HG03064 (cell line): ENCODE measurements around the gene SMTNL2.

Experiments
- ATAC-seq: cut with Tn5 transposase; IDR thresholded peaks from one replicate; pipeline ENCODE4 v1.9.1; 2021; ENCODE audit warnings: low read depth; ENCODE audit not compliant: unreplicated experiment

The SMTNL2 gene

DNA sequence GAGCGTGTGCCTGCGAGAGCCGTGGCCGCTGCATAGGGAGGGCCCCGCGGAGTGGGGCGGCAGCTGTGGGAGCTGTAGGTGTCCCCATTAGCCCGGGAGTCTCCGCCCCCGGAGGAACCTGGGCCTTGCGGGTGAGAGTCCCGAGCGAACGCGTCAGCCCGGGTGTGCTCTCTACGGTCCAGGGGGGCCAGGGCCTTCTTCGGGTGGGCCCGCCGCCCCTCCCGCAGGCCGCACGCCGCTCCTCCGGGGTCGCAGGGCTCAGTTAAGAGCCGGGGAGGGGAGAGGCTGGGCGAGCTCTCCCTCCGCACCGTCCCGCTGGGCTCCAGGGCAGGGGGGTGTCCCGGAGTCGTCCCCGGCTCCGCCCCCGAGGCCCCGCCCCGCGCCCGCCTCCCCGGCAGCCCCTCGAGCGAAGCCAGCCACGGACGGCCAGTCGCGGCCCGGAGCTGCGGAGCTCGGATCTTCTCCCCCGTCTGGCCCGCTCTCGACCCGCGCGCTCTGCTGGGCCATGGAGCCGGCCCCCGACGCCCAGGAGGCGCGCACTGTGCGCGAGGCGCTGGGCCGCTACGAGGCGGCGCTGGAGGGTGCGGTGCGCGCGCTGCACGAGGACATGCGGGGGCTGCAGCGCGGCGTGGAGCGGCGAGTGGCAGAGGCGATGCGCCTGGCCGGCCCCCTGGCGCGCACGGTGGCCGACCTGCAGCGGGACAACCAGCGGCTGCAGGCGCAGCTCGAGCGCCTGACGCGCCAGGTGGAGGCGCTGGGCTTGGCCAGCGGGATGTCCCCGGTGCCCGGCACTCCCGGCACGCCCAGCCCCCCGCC is at the start of gene SMTNL2:
SMTNL2 (plus strand) TSS at position 429 of the 816 bp plus-strand sequence; CDS start at position 506, 77 bp downstream.
- ATAC-seq = no peak

DNA sequence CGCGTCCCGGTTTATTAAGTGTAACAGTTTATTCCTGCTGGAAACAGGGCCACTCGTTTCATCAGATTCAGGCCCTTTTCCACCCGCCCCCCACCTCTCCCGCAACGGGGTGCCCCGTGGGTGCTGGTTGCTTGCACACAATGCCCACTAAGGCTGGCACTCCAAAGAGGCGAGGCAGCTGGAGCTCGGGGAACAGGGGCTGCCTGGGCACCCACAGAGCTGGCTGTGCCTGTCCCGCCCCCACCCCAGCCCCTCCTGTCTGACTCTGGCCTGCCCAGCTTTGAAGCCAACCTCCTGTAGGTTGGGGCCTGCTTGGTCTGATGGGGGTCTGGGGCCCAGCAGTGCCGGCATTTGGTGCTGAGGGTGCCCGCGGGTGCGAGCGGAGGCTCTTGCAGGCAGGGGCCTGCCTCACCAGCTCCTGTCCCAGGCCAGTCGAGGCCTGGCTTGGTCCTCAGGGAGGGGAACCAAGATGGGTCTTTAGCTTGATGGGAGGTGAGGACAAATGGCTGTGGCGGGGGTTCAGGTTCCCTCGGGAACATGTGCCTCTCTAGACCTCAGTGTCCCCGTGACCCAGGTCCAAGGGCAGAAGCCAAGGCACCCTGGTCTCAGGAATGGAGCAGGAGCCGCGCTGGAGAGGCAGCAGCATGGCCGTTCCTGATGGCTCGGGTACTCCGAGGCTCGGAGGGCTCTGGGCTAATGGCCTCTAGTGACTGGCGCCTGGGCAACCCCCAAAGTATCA is 49.2 kb upstream of the SMTNL2 start:
- ATAC-seq = no peak

DNA sequence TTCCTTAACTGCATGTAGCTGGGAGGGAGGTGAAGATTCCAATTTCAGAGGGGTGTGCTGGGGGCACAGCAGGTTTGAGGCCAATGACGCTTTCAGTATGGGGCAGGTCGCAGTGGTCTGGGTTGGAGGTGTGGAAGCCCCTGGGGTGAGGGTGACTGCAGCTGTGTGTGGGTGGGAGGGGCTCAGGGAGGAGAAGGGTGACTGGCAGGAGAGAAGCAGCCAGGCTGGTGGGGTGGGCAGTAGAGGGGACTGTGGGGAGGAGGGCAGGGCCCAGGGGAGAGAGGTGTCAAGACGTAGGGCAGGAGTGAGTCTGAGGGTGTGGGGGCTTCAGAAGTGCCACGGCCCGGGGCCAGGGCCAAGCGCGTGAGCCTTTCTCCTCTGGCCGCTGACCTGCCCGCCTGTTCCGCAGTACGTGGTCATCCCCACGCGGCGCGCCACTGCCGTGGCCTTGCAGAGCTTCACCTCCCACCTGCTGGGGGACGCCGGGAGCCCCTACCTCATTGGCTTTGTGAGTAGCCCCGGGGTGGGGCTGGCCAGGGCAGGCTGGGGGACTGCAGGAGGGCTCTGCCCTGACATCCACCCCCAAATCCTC is 48.6 kb upstream of the SMTNL2 start:
- ATAC-seq = no peak

DNA sequence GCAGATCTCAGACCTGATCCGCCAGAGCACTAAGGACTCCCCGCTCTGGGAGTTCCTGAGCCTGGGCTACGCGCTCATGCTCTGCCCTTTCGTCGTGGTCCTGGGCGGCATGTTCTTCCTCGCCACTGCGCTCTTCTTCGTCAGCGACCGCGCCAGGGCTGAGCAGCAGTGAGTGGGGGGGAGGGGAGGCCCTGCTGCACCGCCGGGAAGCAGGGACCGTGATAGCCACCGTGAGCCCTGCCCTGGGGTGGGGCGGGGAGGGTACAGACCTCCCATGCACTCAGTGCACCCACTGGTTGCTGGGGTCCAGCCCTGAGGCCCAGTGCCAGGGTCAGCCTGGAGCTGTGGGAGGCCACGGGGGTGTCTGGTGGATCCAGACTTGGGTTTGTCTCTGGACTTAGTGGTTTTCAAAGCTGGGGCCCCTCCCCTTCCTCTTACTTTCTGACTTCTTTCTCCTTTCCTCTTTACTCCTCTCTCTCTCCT is 48.0 kb upstream of the SMTNL2 start:
- ATAC-seq = no peak

DNA sequence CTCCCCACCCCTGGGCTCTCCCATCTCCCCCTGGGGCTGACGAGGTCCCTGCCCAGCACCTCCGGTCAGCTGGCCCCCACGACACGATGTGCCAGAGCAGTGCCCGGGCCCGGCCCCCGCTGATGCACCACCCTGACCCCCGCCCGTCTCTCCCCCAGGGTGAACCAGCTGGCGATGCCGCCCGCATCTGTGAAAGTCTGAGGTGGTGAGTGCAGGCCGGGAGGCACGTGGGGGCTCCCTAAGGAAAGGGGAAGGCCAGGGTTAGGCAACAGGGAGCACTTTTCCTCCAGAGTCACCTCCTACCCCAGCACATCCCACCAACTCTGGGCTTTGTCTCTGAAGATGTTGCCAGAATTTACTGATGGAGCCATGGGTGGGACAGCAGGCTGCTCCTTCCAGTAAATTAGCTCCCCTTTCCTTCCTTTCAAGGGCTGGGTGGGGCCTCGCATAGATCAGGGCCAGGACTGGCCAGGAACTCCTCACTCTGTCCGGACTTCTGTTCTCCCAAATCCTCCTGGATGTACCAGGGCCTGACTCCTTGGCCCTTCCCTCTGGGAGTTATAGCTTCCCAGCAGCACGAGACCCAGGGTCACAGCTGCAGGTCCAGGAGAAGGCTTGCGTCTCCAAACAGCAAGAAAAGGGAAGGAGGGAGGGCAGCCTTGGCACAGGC is 47.5 kb upstream of the SMTNL2 start:
- ATAC-seq = no peak

DNA sequence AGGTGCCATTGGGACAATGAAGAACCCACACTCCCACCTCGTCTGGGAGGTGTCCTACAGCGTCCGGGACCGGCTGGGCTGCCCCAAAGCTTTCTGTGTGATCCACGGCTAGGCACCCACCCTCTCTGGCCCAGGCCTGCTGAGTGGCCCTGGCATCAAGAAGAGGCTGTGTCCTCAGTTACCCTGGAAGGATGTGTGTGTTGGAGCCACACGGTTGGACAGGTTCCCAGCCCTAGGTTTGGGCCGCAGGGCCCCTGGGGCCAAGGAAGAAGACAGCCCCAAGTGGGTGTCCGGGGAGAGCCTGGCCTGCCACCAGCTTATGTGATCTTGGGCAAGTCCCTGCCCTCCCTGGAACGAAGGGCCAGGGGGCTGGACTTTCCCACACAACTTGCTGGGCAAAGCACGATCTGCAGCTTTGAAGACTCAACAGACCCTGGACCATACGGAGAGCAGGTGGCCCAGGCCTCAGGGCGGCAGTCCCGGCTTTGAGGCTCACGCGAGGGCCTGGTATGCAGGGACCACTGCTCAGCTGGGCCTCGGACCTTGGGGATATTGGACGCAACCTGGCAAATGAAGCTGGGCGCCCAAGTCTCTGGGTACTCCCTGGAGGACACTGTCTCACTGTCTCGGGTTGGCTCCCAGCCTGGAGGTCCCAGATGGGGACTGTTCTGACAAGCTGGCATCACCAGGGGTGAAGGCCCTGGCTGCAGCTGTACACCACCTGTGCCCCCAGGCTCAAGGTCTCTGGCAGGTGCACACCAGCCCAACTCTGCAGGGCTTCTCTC is 46.7 kb upstream of the SMTNL2 start:
- ATAC-seq = no peak

DNA sequence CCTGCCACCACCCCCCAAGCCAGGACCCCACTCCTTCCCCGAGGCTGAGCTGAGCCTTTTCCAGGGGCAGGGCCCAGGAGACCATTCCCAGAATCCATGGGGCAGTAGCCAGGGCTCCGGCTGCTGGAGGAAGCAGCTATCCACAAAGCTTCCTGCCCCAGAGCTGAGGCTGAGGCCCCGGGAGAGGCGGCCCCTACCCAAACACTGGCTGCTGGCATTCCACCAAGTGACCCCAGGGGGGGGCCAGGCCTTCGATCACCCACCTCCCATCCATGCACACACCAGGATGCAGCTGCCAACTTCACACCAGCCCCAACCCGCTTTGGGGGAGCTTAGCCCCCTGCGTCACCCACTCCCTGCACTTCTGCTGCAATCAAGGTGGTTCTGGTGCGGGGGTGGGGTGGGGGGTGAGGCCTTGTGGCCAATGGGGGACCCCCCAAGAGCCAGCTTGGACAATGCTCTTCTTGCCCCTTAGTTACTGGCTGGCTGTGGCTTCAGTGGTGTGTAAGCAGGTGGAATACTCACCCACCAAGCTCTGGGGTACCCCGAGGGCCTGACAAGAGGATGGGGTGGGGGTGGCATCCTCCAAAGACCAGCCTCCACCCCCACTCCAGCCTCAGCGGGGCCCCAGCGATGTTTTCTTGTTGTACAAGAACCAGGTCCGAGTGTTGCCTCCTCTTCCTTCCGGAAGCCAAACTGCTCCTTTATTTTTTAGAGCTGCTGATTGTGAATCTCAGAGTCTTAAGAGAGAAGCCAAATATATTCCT is 45.9 kb upstream of the SMTNL2 start:
- ATAC-seq = no peak

DNA sequence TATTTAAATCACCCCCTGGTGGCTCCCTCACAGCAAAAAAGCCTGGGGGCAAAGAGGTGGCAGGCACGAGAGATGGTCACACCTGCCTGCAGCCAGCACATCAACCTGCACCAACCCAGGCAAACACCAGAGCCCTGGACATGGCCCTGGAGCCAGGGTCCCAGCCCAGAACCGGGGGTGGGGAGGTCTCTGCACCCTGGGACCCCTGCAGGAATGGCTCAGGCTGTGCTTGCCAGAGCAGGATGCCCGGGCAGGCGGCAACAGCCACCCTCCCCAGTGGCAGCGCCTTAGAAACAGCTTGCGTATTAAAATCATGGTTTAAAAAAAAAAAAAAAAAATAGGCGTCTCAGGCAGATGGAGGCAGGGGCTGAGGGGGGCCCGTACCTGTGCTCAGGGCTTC is 45.3 kb upstream of the SMTNL2 start:
- ATAC-seq = no peak

DNA sequence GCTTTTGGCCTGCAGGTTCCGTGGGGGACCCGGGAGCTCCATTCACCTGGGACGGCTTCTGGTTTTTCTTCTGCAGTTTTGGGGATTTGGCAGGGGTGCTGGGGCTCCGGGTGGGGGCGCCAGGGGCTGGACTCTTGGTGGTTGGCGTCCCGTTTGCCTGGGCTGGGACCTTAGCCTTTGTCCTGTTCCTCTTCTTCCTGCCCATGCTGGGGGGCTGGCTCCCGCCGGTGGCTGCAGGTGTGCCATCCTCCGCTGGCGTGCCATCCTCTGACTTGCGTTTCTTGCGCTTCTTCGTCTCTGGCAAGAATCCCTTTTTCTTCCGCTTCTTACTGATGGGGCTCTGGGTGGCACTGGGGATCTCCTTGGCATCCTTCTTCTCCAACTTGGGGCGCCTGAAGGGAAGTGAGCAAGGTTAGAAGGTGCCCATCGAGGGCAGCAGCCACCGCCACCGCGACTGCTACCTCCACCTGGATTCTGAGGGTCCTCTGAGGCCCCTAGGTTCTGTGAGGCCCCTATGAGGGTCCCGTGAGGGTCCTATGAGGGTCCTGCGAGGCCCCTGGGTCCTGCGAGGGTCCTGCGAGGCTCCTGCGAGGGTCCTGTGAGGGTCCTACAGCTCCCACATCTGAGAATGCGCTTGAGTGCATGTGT is 44.6 kb upstream of the SMTNL2 start:
- ATAC-seq = no peak

DNA sequence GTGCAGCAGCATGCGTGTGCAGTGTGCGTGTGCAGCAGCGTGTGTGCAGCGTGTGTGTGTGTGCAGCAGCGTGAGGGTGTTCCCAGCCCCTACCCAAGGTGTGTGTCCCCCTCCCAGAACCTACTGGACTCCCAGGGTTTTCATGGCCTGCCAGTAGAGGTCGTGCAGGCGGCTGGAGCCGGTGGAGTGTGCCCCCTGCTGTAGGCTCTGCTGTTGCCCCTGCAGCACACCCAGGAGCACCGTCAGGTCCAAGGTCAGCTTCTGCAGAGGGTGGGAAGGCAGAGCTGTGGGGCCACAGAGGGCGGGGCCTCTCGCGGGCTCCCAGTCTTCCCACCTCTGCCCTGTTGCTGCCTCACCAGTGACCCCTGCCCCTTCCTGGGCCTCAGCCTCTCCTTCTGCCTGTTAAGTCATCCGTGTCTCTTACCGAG is 44.1 kb upstream of the SMTNL2 start:
- no peak for ATAC-seq

DNA sequence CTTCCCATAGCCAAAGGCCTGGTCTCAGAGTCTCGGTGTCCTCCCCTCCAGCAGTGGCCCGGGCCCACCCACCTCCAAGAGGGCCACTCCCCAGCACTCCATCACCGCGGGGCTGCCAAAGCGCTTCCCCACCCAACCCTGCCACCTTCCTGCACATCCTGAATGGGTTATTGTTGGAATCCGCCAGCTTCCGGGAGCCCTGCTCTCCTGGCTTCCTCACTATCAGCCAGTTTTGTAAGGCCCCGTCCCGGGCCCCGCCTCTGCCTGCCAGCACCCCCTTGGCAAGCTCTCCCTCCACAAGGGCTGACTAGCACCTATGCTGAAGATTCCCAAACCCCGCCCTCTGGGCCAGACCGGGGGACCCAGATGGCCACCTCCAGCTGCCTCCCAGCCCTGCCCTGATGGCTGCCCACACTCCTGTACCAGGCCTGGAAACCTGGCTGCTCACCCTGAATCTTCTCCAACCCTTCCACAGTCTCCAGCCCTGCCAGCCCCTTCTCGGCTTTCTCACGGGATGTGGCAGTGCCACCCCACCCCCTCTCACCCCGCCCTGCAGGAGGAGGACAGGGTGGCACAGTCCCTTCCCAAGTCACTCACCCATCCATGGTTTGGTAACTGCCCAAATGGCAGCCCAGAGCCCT is 43.5 kb upstream of the SMTNL2 start:
- no peak for ATAC-seq

DNA sequence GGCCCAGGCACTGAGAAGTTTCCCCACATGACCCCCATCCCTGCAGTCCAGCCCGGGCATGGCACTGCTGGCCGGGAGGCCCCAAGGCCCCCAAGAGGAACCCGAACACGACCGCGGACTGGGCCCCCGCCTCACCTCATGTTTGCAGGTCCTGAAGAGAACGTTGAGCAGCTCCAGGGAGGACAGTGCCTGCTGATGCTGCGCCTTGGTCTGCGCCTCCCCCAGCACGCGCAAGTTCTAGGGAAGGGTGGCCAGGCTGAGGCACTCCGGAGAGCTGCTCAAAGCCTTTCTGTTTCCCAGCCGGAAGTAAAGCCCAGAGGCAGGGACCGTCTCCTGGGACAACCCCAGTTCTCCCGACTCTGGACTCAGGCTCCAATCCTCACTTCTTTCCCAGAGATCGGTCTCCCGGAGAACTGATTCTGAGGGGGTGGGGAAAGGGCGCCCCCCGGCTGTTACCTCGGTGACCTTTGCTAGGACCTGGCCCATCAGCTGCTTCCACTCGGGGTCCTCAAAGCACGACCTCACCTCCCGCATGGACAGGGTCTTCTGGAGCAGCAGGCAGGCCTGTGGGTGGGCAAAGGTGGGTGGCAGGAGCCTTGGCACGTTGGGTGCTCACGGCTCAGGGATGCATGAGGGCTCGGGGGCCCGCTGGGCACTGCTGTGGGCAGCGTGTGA is 42.9 kb upstream of the SMTNL2 start:
- ATAC-seq = no peak

DNA sequence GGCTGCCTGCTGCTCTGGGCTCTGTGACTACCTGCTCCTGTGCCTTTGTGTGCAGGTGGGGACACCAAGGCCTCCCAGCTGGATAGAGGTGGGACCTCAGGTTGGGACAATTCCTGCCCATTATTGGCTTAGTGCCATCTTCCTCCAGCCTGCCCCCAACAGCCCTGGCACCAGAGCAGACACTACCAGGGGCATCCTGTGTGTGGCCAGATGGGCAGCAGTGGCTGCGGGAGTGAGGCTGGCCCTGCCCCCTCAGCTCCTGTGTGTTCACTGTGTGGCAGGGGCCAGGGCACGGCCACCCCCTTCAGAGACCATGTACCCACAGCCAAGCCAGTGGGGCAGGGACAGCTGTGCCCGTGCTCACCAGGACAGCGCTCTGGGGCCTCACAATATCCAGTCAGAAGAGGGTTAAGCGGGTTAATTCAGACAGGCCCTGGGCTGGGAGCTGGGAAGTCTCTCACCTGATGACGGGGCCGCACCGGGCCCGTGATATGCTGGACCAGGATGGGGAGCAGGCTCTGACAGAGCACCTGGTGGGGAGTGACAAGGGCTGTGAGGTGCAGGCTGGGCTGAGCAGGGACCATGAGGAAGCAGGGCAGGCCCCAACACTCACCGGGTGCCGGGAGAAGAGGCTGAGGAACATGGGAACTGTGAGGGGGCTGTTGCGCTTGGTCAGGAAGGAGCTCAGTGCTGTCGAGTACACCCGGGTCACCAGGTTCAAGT is 42.2 kb upstream of the SMTNL2 start:
- ATAC-seq = no peak

DNA sequence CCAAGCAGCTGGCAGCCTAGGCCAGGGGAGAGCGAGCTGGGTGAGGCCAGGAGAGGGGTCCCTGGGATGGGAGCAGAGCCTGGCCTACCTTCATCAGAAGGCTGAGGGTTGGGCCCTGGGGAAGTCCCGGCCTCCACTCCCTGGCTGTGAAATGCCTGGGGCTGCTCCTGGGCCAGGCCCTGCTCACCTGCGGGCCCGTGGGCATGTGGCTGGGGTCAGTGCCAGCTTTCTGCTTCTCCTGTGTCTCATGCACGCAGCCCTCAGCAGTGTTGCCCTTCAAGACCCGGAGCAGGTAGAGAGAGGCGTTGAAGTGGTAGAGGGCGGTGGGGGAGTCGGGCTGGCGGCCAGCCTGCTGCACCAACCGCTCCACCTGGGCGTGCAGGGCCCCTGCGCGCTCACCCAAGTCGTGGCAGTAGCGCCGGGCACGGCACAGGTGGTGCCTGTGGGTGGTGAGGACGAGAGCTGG is 41.6 kb upstream of the SMTNL2 start:
- no peak for ATAC-seq

DNA sequence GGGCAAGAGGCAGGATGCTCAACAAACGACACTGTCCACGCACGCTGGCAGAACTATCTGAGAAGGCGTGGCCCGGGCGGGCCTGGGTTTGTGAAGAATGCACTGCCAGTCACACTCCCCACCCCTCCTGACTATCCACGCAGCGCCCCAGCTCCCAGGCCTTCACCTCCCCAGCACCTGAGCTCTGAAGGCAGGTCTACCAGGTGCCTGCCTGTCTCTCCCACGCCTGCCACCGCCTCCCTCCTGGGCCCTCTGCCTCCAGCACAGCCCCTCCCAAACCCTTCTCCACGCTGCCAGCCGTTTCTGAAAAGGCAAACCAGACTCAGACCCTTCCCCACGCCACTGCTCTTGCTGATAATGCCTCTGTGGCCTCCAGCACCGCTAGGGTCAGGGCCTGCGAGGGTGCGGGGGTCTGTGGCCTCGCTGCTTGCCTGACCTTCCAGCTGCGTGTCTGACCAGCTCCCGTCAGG is 40.7 kb upstream of the SMTNL2 start:
- no peak for ATAC-seq

DNA sequence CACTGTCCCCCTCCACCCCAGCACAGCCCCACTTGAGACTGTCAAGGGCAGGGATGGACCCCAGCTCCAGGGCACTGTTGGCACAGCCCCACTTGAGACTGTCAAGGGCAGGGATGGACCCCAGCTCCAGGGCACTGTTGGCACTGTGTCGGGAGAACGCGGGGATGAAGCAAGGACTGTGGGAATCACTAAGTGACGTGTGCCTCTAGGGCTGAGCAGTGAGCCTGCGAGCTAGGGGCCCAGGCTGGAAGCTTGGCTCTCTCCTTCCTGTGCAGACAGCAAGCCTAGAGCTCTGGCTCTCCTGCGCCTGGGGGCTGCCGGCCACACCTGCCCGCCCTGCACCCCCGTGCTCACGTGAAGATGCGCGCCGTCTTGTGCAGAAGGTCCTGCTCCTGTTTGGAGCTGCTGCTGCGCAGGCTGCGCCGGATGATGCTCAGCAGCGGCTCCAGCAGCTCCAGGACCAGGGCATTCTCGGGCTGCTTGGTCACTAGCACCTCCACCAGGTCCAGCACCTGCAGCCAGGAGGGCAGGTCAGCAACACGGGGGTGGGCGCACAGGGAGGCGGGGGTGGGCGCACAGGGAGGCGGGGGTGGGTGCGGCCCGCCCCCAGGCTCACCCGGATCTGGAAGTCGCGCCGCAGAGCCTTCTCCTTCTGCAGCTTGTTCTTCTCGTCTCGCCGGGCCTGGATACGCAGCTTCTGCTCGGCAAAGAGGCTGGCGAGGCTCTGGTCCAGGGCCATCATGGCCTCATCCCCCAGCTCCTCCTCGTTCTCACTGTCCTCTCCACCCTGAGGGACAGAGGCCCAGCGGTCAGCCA is 40.0 kb upstream of the SMTNL2 start:
- no peak for ATAC-seq
